C4-2B (cell line): Measurements from ENCODE around the gene PPTC7.

Experiments
- CTCF ChIP-seq: fragments of 450-650 bp; conservative IDR thresholded peaks from 2 replicates; pipeline ENCODE4 v1.5.1; 2017; ENCODE audit warnings: mild to moderate bottlenecking
- ZFX ChIP-seq: fragments of 450-650 bp; IDR thresholded peaks from 2 replicates; pipeline ENCODE4 v1.6.1; 2017

DNA sequence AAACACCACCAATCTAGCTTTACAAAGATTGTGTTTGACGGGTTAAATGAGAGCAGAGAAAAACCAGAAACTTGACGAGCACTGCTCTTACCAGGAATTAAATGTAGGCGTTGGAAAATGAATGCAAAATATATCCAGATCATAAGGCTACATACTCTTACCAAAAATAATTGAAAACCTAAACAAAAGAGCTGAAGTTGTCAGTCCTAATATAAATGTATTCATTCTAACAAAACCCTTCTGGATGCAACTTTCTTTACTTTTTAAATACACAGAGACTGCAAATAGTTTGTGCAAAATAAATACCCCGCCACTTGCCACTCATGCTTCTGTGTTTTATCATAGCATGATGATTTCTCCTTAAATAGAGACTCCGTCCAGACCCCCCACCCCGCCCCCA, 48.3 kb downstream of the PPTC7 start:
- no peak for TF ChIP-seq CTCF
- TF ChIP-seq ZFX, result no peak
